ENCODE results near the gene KRTAP5-11.
"Not testable (repeated sequence)": the region's sequence is repeated elsewhere in the genome, so short reads cannot be mapped to it uniquely, and the experiment has no call there.

Gene KRTAP5-11

GRCh38 chr11:71554996-71555395 is 27.7 kb downstream of the KRTAP5-11 start:
- no peak for DNase-seq

DNA sequence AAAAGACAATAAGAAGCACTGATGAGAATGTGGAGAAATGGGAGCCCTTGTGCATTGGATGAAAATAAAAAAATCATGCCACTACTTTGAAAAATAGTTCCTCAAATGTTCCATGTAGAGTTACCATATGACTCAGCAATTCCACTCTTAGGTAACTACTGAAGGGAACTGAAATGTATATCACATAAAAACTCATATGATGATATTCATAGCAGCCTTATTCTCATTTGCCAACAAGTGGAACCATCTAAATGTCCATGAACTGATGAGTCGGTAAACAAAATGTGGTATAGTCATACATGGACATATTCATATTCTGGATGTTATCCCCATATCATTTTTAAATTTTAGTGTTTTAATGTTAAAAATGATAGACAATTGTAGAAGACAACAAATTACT is 31.0 kb downstream of the KRTAP5-11 start:
- DNase-seq: no peak

- no peak for DNase-seq
These were observed 33.9 kb downstream of the KRTAP5-11 start for GRCh38 chr11:71548716-71549151.

GRCh38 chr11:71548120-71548519 is 34.6 kb downstream of the KRTAP5-11 start, which contains the start of gene KRTAP5-9:
KRTAP5-9 (plus strand) TSS chr11:71548420; CDS start chr11:71548658, 238 bp downstream.
- no peak for DNase-seq

DNA sequence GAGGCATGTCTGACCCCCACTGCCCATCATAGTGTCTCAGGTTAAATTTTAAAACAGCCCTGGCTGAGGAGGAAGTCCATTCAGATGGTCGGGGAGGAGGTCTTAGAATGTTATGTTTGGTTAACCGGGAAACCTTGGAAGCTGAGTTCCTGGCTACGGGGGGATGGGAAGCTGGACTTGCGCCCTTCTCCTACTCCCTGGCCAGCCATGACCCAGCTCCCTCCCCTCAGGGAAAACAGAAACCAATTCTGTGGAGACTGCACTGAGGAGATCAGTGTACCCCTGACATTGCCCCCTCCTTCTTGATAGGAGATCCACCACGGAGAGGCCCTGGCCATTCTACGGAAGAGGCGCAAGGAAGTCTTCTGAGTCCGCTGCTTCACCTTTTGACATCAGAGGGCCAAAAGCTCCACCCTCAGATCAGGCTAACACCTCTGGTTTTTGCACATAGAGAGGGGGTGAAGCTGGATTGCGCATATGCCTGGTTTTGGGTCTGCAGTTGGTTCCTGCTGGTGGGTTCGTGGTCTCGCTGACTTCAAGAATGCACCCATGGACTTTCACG is 37.2 kb downstream of the KRTAP5-11 start:
- DNase-seq: no peak

GRCh38 chr11:71544525-71545214 is 38.0 kb downstream of the KRTAP5-11 start:
- DNase-seq: no peak

DNA sequence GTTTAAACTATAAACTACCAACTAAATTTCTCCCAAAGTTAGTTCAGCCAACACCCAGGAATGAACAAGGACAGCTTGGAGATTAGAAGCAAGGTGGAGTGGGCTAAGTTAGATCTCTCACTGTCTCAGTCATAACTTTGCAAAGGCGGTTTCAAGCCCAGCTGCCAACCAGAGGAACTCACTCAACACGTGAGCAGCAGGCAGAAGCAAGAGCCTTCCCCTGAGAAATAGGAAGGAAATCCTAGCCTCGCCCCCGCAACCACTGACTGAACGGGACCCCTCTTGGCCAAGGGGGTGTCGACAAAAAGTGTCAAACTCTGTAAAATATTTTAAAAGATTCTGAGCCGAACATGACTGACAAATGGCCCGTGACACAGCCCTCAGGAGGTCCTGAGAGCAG is 38.8 kb downstream of the KRTAP5-11 start:
- DNase-seq: no peak

GRCh38 chr11:71542879-71543777 is 39.5 kb downstream of the KRTAP5-11 start:
- no peak for DNase-seq

DNA sequence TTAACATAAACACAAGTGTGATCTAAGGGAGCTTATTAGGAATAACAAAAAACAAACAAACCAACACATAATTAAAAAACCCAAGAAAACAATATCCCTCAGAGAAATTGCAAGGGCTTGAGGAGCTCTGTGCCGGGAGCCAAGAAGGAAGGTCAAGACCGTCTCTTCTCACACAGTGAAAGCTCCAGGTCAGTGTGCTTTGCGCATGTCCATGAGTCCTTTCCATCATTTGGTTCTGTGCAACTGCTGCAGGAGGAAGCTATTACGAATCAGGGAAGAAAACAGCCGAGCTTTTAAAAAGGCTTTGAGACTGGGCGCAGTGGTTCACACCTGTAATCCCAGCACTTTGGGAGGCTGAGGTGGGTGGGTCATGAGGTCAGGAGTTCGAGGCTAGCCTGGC is 40.3 kb downstream of the KRTAP5-11 start:
- no peak for DNase-seq

DNA sequence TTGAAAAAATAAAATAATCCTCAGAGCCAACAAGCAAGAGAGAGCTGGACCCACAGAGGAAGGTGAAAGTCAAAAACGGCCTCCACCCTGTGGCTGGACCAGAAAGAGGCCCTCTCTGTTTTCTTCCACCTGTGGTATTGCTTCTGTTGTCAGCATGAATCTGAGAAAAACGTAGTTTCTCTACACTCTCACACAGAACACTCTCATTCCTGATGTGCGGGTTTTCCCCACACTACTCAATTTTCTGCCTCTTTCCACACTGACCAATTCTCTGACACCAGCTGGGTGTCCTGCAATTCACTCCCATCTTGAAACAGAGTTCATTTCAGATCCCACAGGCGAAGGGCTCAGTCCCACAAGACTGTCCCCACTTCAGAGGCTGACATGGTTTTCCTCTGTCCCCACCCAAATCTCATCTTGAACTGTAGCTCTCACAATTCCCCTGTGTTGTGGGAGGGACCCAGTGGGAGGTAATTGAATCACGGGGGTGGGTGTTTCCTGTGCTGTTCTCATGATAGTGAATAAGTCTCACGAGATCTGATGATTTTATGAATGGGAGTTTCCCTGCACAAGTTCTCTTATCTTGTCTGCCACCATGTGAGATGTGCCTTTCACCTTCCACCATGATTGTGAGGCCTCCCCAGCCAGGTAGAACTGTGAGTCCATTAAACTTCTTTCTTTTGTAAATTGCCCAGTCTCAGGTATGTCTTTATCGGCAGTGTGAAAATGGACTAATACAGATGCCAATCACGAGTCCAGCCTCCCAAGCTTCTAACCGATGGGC is 42.0 kb downstream of the KRTAP5-11 start:
- not testable (repeated sequence) for DNase-seq

GRCh38 chr11:71539971-71540370 is 42.7 kb downstream of the KRTAP5-11 start:
- DNase-seq: not testable (repeated sequence)

DNA sequence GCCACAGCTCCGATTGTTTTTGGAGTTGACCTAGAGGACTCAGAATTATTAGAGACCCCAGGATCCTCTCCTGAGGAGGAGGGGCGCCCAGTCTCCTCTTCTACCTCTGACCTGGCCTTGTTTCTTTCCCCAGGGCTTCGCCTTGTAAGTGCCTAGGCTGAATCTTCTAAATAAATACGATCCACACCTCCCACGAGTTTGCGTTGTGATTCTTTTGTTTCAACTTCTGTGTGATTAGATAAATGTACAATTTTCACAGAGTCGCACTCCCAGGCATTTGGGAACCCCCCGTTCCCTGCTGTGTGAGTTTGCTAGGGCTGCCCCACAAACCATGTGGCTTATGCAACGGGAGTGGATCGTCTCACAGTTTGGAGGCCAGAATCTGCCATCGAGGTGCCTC is 43.7 kb downstream of the KRTAP5-11 start:
- no peak for DNase-seq

DNA sequence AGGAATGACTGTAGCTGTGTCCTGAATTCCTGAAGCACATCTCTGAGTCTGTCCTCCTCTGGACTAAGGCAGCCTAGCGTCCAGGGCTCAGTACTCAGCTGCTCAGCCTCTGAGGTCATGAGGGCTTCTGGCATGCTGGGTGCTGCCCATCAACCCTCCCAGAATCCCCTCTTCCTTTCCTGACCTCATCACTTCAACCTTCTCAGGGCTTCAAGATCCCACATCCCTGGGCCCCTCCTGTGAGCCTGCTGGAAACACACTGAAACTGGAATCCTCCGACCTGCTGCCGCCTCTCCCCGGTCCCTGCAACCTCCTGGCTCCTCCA is 44.0 kb downstream of the KRTAP5-11 start:
- no peak for DNase-seq

DNA sequence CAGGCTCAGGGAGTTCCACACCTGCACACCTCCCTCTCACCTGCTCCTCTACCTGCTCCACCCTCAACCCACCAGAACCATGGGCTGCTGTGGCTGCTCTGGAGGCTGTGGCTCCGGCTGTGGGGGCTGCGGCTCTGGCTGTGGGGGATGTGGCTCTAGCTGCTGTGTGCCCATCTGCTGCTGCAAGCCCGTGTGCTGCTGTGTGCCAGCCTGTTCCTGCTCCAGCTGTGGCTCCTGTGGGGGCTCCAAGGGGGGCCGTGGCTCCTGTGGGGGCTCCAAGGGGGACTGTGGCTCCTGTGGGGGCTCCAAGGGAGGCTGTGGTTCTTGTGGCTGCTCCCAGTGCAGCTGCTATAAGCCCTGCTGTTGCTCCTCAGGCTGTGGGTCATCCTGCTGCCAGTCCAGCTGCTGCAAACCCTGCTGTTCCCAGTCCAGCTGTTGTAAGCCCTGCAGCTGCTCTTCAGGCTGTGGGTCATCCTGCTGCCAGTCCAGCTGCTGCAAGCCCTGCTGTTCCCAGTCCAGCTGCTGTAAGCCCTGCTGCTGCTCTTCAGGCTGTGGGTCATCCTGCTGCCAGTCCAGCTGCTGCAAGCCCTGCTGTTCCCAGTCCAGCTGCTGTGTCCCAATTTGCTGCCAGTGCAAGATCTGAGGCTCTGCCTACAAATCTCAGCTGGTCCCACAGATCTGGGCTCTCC is 44.6 kb downstream of the KRTAP5-11 start, which contains the start of gene KRTAP5-8:
KRTAP5-8 (plus strand) TSS at position 49 of the 689 bp plus-strand sequence; CDS start at position 80, 31 bp downstream.
- DNase-seq: not testable (repeated sequence)

DNA sequence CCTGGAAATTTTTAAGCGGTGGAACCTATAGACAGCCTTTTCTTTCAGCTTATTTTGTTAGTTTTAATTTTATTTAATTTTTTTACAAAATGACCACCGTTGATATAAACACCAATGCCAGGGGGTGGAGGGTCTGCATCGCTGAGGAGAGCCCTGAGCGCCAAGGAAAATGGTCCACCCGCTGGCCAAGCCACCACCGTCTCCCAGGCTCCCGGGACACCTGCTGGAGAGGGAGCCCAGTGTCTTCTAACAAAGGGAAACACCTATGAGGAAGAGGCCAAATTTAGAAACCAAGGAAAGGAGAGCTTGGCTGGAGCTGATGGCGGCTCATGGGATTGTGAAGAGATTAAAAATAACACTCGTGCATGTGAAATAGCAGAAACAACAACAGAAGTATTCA is 45.1 kb downstream of the KRTAP5-11 start:
- DNase-seq: no peak

GRCh38 chr11:71535825-71536224 is 46.9 kb downstream of the KRTAP5-11 start:
- DNase-seq: no peak

- DNase-seq: not testable (repeated sequence)
These were observed 47.7 kb downstream of the KRTAP5-11 start for GRCh38 chr11:71534711-71535608.

- no peak for DNase-seq
These were observed 50.6 kb downstream of the KRTAP5-11 start for GRCh38 chr11:71532036-71532610.

Data from CD4-positive, alpha-beta T cell treated with Interferon gamma for 1 hour (primary cell).